Activated naive CD4-positive, alpha-beta T cell treated with anti-CD3 and anti-CD28 coated beads for 36 hours (primary cell): ENCODE data around the gene FUZ. TPM values are rescaled to one million over a fixed set of nuclear protein-coding genes. Genes with fewer than 3 reads are reported as not detected.
"Not testable (repeated sequence)": the region's sequence is repeated elsewhere in the genome, so short reads cannot be mapped to it uniquely, and the experiment has no call there.

Experiments used
- CTCF ChIA-PET: fragments of 350-600 bp; sonication (Branson Sonifier 250); formaldehyde crosslinking; loops from one replicate; lab custom pipeline; 2021; ENCODE audit warnings: antibody characterized with exemption; lab: Charles Lee
- DNase-seq: peaks from one replicate; pipeline ENCODE4 v3.0.0-alpha.2; 2020
- H3K27ac Mint-ChIP-seq: one replicate; pipeline ENCODE4 v1.8.0; 2021; ENCODE audit warnings: mild to moderate bottlenecking, mixed read lengths
- H3K27me3 Mint-ChIP-seq: one replicate; pipeline ENCODE4 v1.8.0; 2021; ENCODE audit warnings: low read depth, mixed read lengths
- H3K36me3 Mint-ChIP-seq: one replicate; pipeline ENCODE4 v1.8.0; 2021; ENCODE audit warnings: low read depth, mixed read lengths
- H3K4me1 Mint-ChIP-seq: one replicate; pipeline ENCODE4 v1.8.0; 2021; ENCODE audit warnings: low read depth, mixed read lengths
- H3K4me3 Mint-ChIP-seq: one replicate; pipeline ENCODE4 v1.8.0; 2021; ENCODE audit warnings: mild to moderate bottlenecking, moderate library complexity, mixed read lengths
- H3K9me3 Mint-ChIP-seq: one replicate; pipeline ENCODE4 v1.8.0; 2021; ENCODE audit warnings: mixed read lengths
- intact Hi-C: fragments of 100-400 bp; cut with micrococcal nuclease; formaldehyde crosslinking; loops from one replicate; pipeline ENCODE4 v1.15.1; 2023
- total RNA-seq, 2 experiments: library from RNA; stranded (reverse); gene quantifications; one replicate each; pipeline ENCODE4 v1.2.3, GENCODE V29; 2021

The FUZ gene
- total RNA-seq, 2 experiments from 2014 or later: 14.5 to 14.9 TPM

- H3K9me3 Mint-ChIP-seq, H3K36me3 Mint-ChIP-seq, intact Hi-C loops, H3K27me3 Mint-ChIP-seq, DNase-seq: not testable (repeated sequence)
- CTCF ChIA-PET: interaction anchor here (0.6 to 1.0 kb wide), 2 partner anchors 129 to 164 kb away, joined by 3 read pairs; partner anchors contain the start of gene CPT1C
- Mint-ChIP-seq H3K4me1 (peaks cover 16% of the 10 kb centered on the region), H3K4me3 (peak overlapping the region; percentile 92), H3K27ac (peak overlapping the region; percentile 99)
These were observed 6.5 kb upstream of the FUZ start for GRCh38 chr19:49819452-49820115.

- CTCF ChIA-PET: interaction anchor here (0.6 to 1.1 kb wide), 5 partner anchors 9 to 165 kb away, joined by 3 to 4 read pairs (median 3); partner anchors contain the start of gene CPT1C
- no peaks in the 10 kb centered on the region for H3K9me3 Mint-ChIP-seq
- intact Hi-C loops: no loop called here
- H3K36me3 Mint-ChIP-seq: no peaks in the 10 kb centered on the region
- H3K27ac Mint-ChIP-seq: peak overlapping the region; percentile 99
- H3K4me1 Mint-ChIP-seq: peaks cover 16% of the 10 kb centered on the region
- no peak for DNase-seq
- peak overlapping the region; percentile 92 for H3K4me3 Mint-ChIP-seq
- H3K27me3 Mint-ChIP-seq: no peaks in the 10 kb centered on the region
These were observed 5.7 kb upstream of the FUZ start for GRCh38 chr19:49818649-49819370.

GRCh38 chr19:49817964-49818648, 5.0 kb upstream of the FUZ start, which contains the start of gene MED25:
Gene MED25, plus strand, starts transcription at chr19:49818289. Its CDS starts 53 bp downstream, at chr19:49818342.
- CTCF ChIA-PET: interaction anchor here (0.6 to 1.1 kb wide), 3 partner anchors 8 to 101 kb away, joined by 3 to 4 read pairs (median 3); no protein-coding TSS in a partner anchor
- Mint-ChIP-seq H3K4me3 (peak within 1 kb of the TSS; percentile 92), H3K27ac (peak within 1 kb of the TSS; percentile 99), H3K4me1 (peaks cover 16% of the 10 kb centered on the region), H3K36me3 (no peaks in the 10 kb centered on the region), H3K27me3 (no peaks in the 10 kb centered on the region), H3K9me3 (no peaks in the 10 kb centered on the region)
- intact Hi-C loops: loop anchor here (1.0 kb wide), 1 partner anchor 32 kb away; no protein-coding TSS in a partner anchor
- peak; percentile 87 for DNase-seq

- no peaks in the 10 kb centered on the region for H3K27me3 Mint-ChIP-seq
- no peak for DNase-seq
- H3K4me1 Mint-ChIP-seq: peaks cover 25% of the 10 kb centered on the region
- no peaks in the 10 kb centered on the region for H3K36me3 Mint-ChIP-seq
- H3K27ac Mint-ChIP-seq: no peak overlapping the region
- no peak overlapping the region for H3K4me3 Mint-ChIP-seq
- intact Hi-C loops: no loop called here
- CTCF ChIA-PET: no interaction called here
- no peaks in the 10 kb centered on the region for H3K9me3 Mint-ChIP-seq
These were observed 3.5 kb upstream of the FUZ start for GRCh38 chr19:49816590-49816989.

- intact Hi-C loops: loop anchor here (5.0 kb wide), 1 partner anchor 222 kb away; the partner anchor contains the start of gene PRR12
- Mint-ChIP-seq H3K4me1 (peaks cover 27% of the 10 kb centered on the region), H3K36me3 (no peaks in the 10 kb centered on the region), H3K27me3 (no peaks in the 10 kb centered on the region), H3K27ac (no peak overlapping the region), H3K9me3 (no peaks in the 10 kb centered on the region), H3K4me3 (peak overlapping the region; percentile 85)
- DNase-seq: no peak
- CTCF ChIA-PET: no interaction called here
These were observed 918 bp upstream of the FUZ start for GRCh38 chr19:49814010-49814409.

- CTCF ChIA-PET: interaction anchor here (0.6 to 1.0 kb wide), 2 partner anchors 13 to 236 kb away, joined by 3 read pairs; no protein-coding TSS in a partner anchor
- Mint-ChIP-seq H3K27me3 (no peaks in the 10 kb centered on the region), H3K4me3 (peak overlapping the region; percentile 85), H3K27ac (peak overlapping the region; percentile 94), H3K36me3 (no peaks in the 10 kb centered on the region), H3K9me3 (no peaks in the 10 kb centered on the region), H3K4me1 (peaks cover 36% of the 10 kb centered on the region)
- intact Hi-C loops: loop anchor here (2.0 to 5.0 kb wide), 2 partner anchors 38 to 220 kb away; partner anchors contain the start of genes PRR12 and PTOV1
- no peak for DNase-seq
These were observed 568 bp downstream of the FUZ start for GRCh38 chr19:49812452-49812996.

GRCh38 chr19:49811328-49811727, 1.8 kb downstream of the FUZ start:
- H3K9me3 Mint-ChIP-seq: no peaks in the 10 kb centered on the region
- no peak for DNase-seq
- no peaks in the 10 kb centered on the region for H3K27me3 Mint-ChIP-seq
- no peak overlapping the region for H3K4me3 Mint-ChIP-seq
- intact Hi-C loops: loop anchor here (5.0 kb wide), 1 partner anchor 219 kb away; the partner anchor contains the start of gene PRR12
- no peak overlapping the region for H3K27ac Mint-ChIP-seq
- CTCF ChIA-PET: interaction anchor here (0.6 kb wide), 1 partner anchor 45 kb away, joined by 3 read pairs; no protein-coding TSS in a partner anchor
- peaks cover 35% of the 10 kb centered on the region for H3K4me1 Mint-ChIP-seq
- peaks cover under 1% of the 10 kb centered on the region for H3K36me3 Mint-ChIP-seq

- intact Hi-C loops: loop anchor here (5.0 kb wide), 1 partner anchor 218 kb away; the partner anchor contains the start of gene PRR12
These were observed 3.1 kb downstream of the FUZ start for GRCh38 chr19:49809941-49810389.

GRCh38 chr19:49809160-49809940, 3.7 kb downstream of the FUZ start:
- intact Hi-C loops: no loop called here
- peak overlapping the region; percentile 59 for H3K27ac Mint-ChIP-seq
- no peaks in the 10 kb centered on the region for H3K9me3 Mint-ChIP-seq
- CTCF ChIA-PET: interaction anchor here (1.0 kb wide), 1 partner anchor 9 kb away, joined by 3 read pairs; no protein-coding TSS in a partner anchor
- DNase-seq: peak; percentile 54
- H3K36me3 Mint-ChIP-seq: peaks cover 4% of the 10 kb centered on the region
- peak overlapping the region; percentile 74 for H3K4me3 Mint-ChIP-seq
- H3K27me3 Mint-ChIP-seq: no peaks in the 10 kb centered on the region
- peaks cover 35% of the 10 kb centered on the region for H3K4me1 Mint-ChIP-seq

More at GRCh38 chr19:49809941-49810389, 3.1 kb downstream of the FUZ start:
- H3K4me1 Mint-ChIP-seq: peaks cover 35% of the 10 kb centered on the region
- peak overlapping the region; percentile 74 for H3K4me3 Mint-ChIP-seq
- no peak for DNase-seq
- H3K27me3 Mint-ChIP-seq: no peaks in the 10 kb centered on the region
- H3K9me3 Mint-ChIP-seq: no peaks in the 10 kb centered on the region
- CTCF ChIA-PET: interaction anchor here (1.0 kb wide), 1 partner anchor 9 kb away, joined by 3 read pairs; no protein-coding TSS in a partner anchor
- peaks cover 4% of the 10 kb centered on the region for H3K36me3 Mint-ChIP-seq
- peak overlapping the region; percentile 59 for H3K27ac Mint-ChIP-seq

- peaks cover 35% of the 10 kb centered on the region for H3K4me1 Mint-ChIP-seq
- CTCF ChIA-PET: no interaction called here
- H3K36me3 Mint-ChIP-seq: peaks cover 4% of the 10 kb centered on the region
- H3K4me3 Mint-ChIP-seq: peak overlapping the region; percentile 74
- H3K9me3 Mint-ChIP-seq: no peaks in the 10 kb centered on the region
- H3K27ac Mint-ChIP-seq: peak overlapping the region; percentile 46
- intact Hi-C loops: loop anchor here (1.0 kb wide), 1 partner anchor 42 kb away; no protein-coding TSS in a partner anchor
- peak; percentile 92 for DNase-seq
- no peaks in the 10 kb centered on the region for H3K27me3 Mint-ChIP-seq
These were observed 4.4 kb downstream of the FUZ start for GRCh38 chr19:49808711-49809159.
